CD4-positive, alpha-beta T cell treated with Interferon gamma for 1 hour (primary cell): Measurements from ENCODE around the gene SLC4A1AP.

ENCODE experiments used
- DNase-seq: peaks from one replicate; pipeline ENCODE4 v3.0.0-alpha.2; 2020

Gene SLC4A1AP

GRCh38 chr2:27721884-27722485, 58.3 kb downstream of the SLC4A1AP start:
- DNase-seq, result no peak

- peak; percentile 16 for DNase-seq
These were observed 59.9 kb downstream of the SLC4A1AP start for GRCh38 chr2:27723372-27724144.

- DNase-seq, result no peak
These were observed 60.5 kb downstream of the SLC4A1AP start for GRCh38 chr2:27724191-27724590.

- no peak for DNase-seq
These were observed 61.4 kb downstream of the SLC4A1AP start for GRCh38 chr2:27724905-27725701.

- peak; percentile 17 for DNase-seq
These were observed 63.6 kb downstream of the SLC4A1AP start for GRCh38 chr2:27727257-27727656.

GRCh38 chr2:27728081-27728858, 64.6 kb downstream of the SLC4A1AP start:
- no peak for DNase-seq

- DNase-seq, result no peak
These were observed 65.5 kb downstream of the SLC4A1AP start for GRCh38 chr2:27729198-27729597.

- no peak for DNase-seq
These were observed 65.9 kb downstream of the SLC4A1AP start for GRCh38 chr2:27729614-27730013.

GRCh38 chr2:27730261-27730662, 66.6 kb downstream of the SLC4A1AP start:
- DNase-seq, result no peak

GRCh38 chr2:27730980-27731691, 67.4 kb downstream of the SLC4A1AP start:
- DNase-seq, result no peak

GRCh38 chr2:27734305-27734704, 70.6 kb downstream of the SLC4A1AP start:
- no peak for DNase-seq

- DNase-seq, result peak; percentile 57
These were observed 71.7 kb downstream of the SLC4A1AP start for GRCh38 chr2:27735263-27735904.

- DNase-seq, result no peak
These were observed 72.6 kb downstream of the SLC4A1AP start for GRCh38 chr2:27736031-27736889.

GRCh38 chr2:27736890-27737204, 73.2 kb downstream of the SLC4A1AP start:
- DNase-seq, result no peak

GRCh38 chr2:27737676-27738348, 74.1 kb downstream of the SLC4A1AP start:
- no peak for DNase-seq

GRCh38 chr2:27738349-27739057, 74.8 kb downstream of the SLC4A1AP start:
- DNase-seq, result no peak

GRCh38 chr2:27739058-27739373, 75.3 kb downstream of the SLC4A1AP start:
- DNase-seq, result no peak

- DNase-seq, result no peak
These were observed 78.0 kb downstream of the SLC4A1AP start for GRCh38 chr2:27741673-27742072.

GRCh38 chr2:27742571-27742970, 78.9 kb downstream of the SLC4A1AP start:
- DNase-seq, result no peak
